Stimulated activated CD4-positive, alpha-beta T cell treated with anti-CD3 and anti-CD28 coated beads, Interleukin-15, amount 100 ng/mL, for 48 hours (primary cell): ENCODE measurements around the gene GALNT5.
"Not testable (repeated sequence)": the region's sequence is repeated elsewhere in the genome, so short reads cannot be mapped to it uniquely, and the experiment has no call there.

Experiments used
- DNase-seq, 2 donors: peaks; one replicate each; pipeline ENCODE4 v3.0.0-alpha.2; 2020; ENCODE audit warnings: low read depth in 2 of 2

GALNT5 gene

DNA sequence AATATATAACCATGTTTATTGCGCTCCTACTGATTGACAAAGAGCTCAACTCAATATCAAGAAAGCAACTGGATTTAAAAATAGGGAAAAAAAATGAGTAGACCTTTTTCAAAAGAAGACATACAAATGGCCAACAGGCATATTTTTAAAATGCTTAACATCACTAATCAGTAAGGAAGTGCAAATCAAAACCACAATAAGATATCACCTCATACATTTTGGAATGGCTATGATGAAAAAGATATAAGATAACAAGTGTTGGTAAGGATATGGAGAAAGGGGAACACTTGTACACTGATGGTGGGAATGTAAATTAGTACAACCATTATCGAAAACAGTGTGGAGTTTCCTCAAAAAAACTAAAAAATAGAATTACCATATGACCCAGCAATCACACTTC is 5.6 kb upstream of the GALNT5 start:
- DNase-seq, result no peak

DNA sequence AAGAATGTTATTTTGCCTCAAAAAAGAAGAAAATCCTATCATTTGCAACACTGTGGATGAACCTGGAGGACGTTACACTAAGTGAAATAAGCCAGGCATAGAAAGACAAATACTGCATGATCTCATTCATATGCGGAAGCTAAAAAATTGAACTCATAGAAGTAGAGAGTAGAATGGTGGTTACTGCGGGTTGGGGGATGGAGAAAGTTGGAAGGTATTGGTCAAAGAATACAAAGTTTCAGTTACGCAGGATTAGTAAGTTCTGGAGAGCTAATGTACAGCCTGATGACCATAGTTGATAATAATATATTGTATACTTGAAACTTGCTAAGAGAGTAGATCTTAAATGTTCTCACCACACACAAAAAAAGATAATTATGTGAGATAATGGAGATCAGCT is 5.0 kb upstream of the GALNT5 start:
- DNase-seq, result no peak

DNA sequence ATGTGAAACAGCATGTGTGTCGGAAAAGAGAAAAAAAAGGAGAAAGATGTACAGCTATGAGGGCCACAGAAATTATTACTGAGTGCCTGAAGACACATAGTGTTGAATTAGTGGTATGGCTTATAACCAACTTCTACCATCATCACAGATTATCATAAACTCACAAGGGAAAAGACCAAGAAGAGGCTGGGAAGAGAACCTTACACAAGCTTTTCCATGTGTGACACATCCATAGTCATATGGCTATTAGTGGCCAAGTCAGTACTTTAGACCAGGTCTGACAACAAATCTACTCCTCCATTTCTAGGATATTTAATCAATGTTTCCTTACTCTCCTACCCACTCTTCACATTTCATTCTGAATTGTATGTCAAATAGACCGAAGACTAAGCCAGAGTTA is 3.5 kb upstream of the GALNT5 start:
- DNase-seq, result no peak

DNA sequence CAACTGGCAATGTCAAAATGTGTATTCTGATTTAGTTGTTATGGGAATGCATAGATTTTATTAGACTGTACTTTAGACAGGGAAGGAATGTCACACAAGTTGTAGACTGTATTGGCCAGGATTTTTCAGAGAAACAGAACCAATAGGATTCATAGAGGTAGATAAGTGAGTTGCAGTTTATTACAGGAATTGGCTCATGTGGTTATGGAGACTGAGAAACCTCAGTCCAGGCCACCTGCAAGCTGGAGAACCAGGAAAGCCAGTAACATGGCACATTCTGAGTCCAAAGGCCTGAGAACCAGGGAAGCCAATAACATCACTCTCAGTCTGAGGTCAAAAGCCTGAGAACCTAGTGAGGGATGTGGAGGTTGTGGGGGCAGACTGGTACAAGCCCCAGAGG is 1.8 kb upstream of the GALNT5 start:
- DNase-seq, result no peak

DNA sequence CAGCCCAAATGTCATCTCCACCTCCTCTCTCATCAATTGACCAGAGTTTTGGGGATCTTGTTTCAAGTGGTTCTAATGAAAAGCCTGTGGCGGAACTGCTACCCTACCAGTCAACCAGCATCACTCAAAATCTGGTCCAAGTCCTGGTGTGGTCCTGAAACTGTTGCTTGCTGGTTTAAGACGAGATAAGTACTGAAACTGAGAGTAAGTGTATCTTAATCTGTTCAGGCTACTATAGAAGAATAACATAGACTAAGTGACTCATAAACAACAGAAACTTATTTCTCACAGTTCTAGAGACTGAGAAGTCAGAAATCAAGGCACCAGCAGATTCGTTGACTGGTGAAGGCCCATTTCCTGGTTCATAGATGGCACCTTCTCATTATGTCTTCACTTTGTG is 879 bp upstream of the GALNT5 start:
- DNase-seq, result peak in 1 of 2 donors; percentile 18

DNA sequence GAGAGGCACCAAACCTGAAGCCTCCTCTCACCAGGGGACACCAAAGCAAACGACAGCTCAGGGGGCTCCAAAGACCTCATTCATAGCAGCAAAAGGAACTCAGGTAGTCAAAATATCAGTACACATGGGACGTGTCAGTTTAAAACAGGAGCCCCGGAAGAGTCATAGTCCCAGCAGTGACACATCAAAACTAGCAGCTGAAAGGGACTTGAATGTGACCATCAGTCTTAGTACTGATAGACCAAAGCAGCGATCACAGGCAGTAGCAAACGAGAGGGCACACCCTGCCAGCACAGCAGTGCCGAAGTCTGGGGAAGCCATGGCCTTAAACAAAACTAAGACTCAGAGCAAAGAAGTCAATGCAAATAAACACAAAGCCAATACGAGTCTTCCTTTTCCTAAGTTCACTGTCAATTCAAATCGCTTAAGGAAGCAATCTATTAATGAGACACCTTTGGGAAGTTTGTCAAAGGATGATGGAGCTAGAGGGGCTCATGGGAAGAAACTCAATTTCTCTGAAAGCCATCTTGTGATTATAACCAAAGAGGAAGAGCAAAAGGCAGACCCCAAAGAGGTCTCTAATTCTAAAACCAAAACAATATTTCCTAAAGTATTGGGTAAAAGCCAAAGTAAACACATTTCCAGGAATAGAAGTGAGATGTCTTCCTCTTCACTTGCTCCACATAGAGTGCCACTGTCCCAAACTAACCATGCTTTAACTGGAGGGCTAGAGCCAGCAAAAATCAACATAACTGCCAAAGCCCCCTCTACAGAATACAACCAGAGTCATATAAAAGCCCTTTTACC is 1.2 kb downstream of the GALNT5 start:
- DNase-seq, result no peak

DNA sequence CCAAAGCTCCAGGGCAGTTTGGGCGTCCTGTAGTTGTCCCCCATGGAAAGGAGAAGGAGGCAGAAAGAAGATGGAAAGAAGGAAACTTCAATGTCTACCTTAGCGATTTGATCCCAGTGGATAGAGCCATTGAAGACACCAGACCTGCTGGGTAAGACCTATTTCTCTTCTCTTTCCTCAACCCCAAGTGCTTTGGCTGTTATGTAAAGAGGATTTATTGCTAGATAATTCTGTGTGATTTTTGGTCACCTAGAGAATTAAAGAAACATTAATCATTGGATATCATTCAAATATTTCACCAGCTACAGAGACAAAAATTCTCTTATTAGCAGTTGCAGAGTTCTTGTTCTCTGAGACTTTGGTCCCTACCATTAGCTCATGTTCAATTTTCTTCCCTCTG is 1.9 kb downstream of the GALNT5 start:
- DNase-seq, result no peak

DNA sequence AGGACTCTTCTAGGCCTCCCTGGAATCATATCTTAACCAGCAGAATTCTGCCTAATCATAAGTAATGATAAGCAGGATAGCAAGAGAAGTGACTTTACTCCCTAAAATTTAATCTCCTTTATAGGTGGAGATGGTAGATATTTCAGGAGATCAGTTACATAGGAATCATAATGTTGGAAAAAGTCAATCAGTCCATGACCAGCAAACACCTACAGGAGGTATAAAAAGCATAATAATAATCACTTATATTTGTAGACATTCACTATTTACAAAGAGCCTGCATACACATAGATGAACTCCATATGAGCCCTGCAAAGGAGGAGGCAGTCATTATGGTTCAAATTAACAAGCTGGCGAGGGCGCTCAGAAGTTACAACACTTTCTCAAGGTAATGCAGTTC is 2.5 kb downstream of the GALNT5 start:
- DNase-seq, result no peak

DNA sequence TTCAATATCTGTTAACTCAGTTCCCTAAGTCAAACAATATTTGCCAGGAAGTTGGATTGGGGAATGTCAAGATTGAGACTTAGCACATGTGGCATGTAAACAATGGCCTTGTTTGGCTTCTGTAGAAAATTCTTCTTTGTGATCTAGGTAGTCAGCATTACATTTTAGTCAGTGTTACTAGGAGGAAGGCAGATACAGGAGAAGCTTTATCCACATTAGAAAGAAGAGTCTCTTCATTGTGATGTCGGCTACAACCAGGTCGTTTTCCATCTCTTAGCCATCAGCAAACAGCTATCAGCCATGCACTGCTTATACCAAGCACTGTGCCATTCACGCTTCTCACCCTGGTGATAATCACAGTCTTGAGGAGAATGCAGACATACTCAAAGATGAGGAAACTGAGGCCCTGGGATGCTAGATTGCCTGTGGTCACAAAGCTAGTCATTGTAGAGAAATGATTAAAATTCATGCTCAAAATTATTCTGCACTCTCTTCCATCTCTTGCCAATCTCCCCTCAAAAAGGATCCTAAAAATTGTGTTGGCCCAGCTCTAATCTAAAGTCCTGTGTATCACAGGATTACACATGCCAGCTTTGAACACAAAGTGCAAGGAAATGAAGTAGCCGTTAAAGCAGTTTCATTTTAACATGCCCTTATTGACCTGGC is 3.2 kb downstream of the GALNT5 start:
- no peak for DNase-seq

DNA sequence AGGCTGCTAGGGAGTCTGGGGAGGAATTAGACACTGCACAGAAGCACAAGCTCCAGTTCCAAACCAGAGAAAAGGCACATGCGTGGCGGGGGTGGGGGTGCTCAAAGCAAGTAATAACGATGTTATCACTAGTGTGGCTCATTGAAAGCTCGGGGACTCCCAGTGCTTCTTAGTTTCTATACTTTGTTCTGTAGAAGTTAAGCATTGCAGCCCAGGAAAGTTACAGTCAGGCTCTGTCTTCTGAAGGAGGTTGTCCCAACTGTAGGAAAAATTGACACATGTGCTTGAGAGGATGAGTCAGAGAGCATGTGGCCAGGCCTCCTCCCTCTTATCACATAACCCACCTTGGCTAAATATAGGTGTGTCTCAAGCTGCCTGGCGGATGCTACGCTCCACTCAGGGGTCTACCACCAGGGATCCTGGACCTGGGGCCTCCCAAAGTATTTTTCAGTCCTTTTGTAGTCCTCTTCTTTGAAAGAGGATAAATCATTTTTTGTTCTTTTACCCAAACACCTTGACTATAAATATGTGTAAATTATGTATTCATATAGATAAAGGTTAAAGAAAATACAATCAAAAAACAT is 3.8 kb downstream of the GALNT5 start:
- peak; percentile 53 to 70 for DNase-seq

DNA sequence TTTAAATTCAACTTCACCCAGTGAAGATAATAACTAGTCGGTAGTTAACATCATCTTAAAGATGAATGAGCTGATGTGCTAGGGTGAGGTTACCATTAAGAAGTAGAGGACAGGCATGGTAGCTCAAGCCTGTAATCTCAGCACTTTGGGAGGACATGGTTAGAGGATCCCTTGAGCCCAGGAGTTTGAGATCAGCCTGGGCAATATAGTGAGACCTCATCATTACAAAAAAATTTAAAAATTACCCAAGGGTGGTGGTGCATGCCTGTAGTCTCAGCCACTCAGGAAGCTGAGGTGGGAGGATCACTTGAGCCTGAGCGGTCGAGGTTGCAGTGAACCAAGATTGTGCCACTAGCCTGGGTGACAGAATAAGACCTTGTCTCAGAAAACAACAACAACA is 4.7 kb downstream of the GALNT5 start:
- DNase-seq, result no peak

DNA sequence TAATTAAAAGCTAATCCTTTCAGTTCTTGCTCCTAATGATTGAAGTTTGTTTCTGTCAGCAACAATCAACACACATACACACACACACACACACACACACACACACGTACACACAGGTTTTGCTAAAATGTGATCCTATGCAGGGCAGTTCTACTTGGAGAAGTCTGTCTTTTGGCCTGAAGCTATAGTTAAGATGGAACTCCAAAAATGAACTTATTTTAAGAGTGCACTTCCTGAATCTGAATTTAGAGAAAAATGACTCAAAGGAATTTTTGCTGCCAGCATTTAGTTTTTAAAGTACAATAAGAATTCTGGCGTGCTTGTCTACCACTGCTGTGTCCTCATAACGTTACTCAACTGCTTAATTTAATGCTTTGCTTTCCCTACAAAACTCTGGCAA is 6.6 kb downstream of the GALNT5 start:
- DNase-seq, result no peak

DNA sequence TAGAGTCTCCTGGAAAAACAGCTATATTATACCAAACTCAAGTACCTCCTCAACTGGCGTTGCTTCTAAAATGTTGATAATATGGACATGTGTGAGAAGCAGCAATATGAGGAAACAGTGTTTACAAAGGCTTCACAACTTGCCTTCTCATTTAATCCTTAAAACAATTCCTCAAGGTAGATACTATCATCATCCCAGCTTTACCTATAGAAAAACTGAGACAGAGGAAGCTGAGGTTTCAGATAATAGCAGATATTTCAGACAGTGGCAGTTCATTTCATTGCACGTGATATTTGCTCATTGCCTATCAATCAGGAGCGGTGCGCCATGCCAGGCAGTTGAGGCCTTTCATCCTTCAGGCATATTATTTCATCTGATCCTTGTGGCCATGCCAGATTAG is 8.3 kb downstream of the GALNT5 start:
- no peak for DNase-seq

DNA sequence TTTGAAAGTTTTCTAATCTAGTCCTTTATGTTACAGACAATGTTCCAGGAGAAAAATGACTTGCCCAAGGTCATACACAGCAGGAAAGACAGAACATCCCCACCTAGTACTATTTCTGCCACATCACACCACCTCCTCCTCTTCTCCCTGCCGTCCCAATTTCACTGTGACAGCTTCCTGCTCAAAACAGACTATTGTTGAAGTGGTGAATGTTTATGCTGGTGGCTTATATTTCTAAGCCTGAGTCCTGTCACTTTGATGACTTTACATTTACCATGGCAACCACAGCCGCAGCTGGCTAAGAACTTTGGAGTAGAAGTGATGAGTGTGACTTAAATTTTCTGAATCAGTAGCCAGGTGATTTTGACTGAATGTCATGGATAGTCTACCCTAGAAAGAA is 10.0 kb downstream of the GALNT5 start:
- no peak for DNase-seq

DNA sequence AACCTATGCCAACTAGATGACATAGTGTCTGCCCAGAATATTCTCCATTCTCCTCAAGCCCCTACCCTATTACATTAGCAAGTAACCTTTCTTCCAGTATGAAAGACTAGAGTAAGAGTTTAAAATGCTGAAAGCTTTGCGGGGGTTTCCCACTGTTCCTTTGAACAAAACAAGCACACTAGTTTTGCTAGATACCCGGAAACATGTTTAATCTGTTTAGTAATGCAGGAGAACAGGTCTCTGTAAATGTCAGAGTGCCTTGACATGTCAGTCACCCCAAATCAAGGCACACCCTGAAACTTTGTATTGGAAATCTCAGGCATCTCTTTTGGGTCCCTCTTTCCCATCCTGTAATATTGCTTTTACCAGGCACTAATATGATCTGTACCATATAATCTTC is 11.6 kb downstream of the GALNT5 start:
- DNase-seq, result no peak

DNA sequence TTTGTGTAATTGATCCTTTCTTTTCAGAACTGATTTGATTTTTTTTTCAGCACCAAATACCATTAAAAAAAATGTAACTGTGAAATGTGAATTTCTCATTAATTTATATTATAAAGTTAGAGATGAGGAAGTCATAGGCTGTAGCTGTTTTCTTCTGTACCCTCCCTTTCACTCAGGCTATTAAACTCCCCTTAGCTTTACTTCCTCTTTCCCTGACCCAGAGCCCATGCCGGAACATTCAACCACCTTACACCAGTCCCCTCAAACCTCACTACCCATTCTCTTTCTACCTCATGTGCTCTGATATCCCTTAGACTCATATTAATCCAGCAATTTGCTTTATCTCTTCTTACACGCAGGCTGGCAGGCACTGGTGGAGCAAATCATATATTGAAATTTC is 12.4 kb downstream of the GALNT5 start:
- DNase-seq, result no peak

DNA sequence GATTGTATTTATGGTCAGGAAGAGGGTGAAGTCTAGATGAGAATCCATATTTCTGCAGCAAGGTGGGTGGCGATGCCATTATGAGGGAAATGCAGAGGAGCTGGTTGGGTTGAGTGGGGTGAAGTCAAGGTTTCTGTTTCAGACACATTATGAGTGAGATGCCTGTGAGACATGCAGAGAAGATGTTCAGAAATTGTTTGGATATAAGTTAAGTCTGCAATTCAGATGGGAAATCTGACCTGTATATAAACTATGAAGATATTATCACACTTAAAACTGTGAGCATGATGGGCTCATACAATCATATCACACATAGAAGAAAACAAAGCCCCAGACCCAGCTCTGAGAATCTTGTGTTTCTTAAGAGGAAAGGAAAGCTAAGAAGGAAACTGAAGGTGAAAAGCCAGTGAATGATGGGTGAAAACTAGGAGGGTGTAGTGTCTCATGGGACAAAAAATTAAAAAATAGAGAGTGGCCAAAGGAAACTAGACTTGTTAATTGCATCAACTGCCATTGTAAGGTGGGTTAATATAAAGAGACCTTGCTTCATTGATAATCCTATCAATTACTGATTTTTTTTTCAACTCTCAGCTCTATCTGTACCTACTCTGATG is 14.2 kb downstream of the GALNT5 start:
- DNase-seq, result no peak

DNA sequence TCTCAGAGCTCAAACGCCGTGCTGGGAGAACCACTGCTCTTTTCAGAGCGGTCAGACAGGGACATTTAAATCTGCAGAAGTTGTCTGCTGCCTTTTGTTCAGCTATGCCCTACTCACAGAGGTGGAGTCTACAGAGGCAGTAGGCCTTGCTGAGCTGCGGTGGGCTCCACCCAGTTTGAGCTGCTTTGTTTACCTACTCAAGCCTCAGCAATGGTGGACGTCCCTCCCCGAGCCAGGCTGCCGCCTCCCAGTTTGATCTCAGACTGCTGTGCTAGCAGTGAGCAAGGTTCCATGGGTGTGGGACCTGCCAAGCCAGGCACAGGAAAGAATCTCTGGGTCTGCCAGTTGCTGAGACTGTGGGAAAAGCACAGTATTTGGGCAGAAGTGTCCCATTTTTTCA is 21.8 kb downstream of the GALNT5 start:
- DNase-seq, result not testable (repeated sequence)

DNA sequence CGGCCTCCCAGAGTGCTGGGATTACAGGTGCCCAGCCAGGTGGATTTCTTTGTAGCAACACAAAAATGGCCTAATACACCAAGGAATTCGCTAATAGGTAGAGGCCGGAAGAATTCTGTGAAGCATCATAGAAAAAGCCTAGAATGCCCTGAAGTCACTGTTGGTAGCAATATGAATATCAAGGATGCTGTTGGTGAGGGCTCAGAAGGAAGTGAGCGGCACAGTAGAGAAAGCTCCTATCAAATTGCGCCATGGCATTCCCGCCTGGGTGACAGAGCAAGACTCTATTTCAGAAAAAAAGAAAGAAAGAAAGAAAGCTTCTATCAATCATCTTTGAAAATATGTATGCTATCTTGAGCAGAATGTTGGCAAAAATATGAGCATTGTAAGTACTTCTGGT is 23.8 kb downstream of the GALNT5 start:
- DNase-seq, result no peak

DNA sequence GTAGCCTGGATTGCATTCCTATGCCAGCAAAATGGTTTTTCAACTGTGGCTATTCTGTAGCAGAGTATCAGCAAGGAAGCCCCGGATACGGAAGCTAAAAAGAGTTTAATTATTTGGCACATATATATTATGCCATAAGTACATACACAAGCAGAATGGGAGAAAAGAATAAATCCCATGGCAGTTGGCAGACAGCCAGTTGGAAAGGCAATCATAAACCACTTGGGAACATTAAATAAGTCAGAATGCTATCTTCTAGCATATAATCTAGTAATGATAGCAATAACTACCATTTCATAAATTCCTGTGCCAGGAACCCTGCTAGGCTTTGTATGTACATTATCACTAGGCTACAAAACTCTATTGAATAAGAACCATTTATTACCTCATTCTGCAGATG is 26.0 kb downstream of the GALNT5 start:
- DNase-seq, result no peak

DNA sequence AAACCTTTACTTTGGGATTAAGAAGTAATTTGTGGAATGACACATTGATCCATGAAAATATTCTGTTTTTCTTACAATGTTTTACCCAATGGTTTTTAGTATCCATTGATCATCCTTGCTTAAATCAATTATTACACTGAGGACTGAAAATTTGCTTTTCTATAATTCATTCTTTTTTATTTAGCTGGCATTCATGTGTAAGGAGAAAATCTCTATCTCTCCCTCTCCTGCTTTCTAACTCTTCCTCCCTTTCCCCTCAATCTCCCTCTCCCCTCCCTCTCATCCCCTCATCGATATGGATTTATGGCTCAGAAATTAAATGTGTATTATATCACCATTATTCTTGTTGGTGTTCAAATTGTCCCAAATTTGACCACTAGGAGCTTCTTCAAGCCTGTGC is 29.7 kb downstream of the GALNT5 start:
- DNase-seq, result no peak

DNA sequence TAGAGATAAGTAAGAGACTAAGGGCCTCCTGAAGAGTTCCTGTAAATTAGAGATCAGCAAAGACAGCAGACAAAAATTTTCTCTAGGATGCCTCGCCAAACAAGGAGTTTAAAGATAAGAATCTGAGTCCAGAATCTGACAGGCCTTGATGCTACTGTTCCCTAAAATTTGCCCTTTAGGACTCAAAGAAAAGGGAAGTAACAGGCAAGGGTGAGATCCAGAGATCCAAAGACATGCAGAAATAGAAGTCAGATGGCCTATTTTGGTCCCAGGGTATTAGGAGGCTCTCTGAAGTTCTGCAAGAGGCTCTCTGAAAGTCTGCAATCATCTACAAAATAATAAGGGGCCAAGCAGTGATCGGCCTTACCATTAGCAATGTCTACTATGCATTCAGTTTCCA is 33.0 kb downstream of the GALNT5 start:
- DNase-seq, result no peak

DNA sequence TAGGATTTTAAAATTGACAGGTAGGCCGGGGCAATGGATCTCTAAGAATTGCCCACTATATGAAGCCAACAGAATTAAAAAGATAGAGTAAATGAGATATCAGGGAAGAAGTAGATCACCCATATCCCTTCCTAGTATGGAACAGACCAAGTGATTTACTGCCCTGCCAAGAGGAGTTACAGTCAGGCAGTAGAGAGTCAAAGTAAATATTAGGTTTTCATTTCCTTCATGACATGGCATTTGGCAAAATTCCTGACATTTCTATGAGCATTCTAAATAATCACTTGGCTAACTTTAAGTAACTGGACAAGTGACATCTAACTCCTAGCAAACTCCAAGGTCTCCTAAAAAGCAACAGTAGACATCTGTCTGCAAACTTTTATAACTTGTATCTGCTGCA is 33.5 kb downstream of the GALNT5 start:
- DNase-seq, result no peak
